ENCODE data around the gene ABAT.
"Not testable (repeated sequence)": the region's sequence is repeated elsewhere in the genome, so short reads cannot be mapped to it uniquely, and the experiment has no call there.

The ABAT gene

GRCh38 chr16:8704098-8704497, 29.7 kb downstream of the ABAT start:
- Histone ChIP-seq H3K4me3 (ENCODE audit: low read depth, low read length, poor library complexity, severe bottlenecking) (no peak overlapping the region), H3K79me2 (ENCODE audit: insufficient read depth, low read length) (no peaks in the 10 kb centered on the region), H3F3A (ENCODE audit: insufficient read depth, low read length) (no peaks in the 10 kb centered on the region), H2AFZ (ENCODE audit: low read length) (no peak overlapping the region), H3K4me1 (ENCODE audit: insufficient read depth, low read length, severe bottlenecking) (no peaks in the 10 kb centered on the region), H3K9ac (ENCODE audit: low read length) (no peak overlapping the region), H3K27ac (ENCODE audit: low read depth, low read length, poor library complexity, severe bottlenecking) (no peak overlapping the region), H3K27me3 (ENCODE audit: insufficient read depth, low read length) (no peaks in the 10 kb centered on the region), H3K36me3 (ENCODE audit: insufficient read depth, low read length) (no peaks in the 10 kb centered on the region), H3K9me3 (ENCODE audit: low read length) (no peaks in the 10 kb centered on the region), H3K9me2 (ENCODE audit: low read depth, low read length) (no peaks in the 10 kb centered on the region), H3K4me2 (ENCODE audit: low read length) (no peak overlapping the region), H4K20me1 (ENCODE audit: insufficient read depth, low read length) (no peaks in the 10 kb centered on the region)
- TF ChIP-seq EZH2 (IDR thresholded peaks at IDR 0.05; ENCODE audit: borderline replicate concordance, low read length), result no peak
- TF ChIP-seq, protein P1, sequence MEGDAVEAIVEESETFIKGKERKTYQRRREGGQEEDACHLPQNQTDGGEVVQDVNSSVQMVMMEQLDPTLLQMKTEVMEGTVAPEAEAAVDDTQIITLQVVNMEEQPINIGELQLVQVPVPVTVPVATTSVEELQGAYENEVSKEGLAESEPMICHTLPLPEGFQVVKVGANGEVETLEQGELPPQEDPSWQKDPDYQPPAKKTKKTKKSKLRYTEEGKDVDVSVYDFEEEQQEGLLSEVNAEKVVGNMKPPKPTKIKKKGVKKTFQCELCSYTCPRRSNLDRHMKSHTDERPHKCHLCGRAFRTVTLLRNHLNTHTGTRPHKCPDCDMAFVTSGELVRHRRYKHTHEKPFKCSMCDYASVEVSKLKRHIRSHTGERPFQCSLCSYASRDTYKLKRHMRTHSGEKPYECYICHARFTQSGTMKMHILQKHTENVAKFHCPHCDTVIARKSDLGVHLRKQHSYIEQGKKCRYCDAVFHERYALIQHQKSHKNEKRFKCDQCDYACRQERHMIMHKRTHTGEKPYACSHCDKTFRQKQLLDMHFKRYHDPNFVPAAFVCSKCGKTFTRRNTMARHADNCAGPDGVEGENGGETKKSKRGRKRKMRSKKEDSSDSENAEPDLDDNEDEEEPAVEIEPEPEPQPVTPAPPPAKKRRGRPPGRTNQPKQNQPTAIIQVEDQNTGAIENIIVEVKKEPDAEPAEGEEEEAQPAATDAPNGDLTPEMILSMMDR (IDR thresholded peaks at IDR 0.05; ENCODE audit: low read length), result no peak

DNA sequence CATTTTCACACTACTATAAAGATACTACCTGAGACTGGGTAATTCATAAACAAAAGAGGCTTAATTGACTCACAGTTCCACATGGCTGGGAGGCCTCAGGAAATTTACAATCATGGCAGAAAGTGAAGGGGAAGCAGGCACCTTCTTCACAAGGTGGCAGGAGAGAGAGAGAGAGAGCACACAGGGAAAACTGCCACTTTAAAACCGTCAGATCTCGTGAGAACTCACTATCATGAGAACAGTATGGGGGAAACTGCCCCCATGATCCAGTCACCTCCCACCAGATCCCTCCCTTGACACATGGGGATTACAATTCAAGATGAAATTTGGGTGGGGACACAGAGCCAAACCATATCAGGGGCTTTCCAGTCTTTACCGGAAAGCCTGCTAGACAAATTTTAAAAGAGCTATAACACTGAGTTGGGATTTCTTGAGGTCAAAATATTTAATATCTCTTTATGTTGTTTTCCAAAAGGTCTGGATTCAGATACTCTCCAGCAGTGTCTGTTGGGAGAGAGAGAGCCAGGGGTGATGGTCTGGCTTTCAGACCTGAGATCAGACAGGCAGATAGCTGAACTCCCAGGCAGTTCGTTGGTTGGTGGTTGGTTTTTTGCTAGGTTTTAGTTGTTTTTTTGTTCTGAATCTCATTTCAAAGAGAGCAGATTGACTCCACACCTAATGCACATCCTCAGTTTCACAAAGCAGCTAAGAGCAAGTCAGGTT, 30.8 kb downstream of the ABAT start:
- not testable (repeated sequence) for H2AFZ ChIP-seq (ENCODE audit: low read length); H3K4me1 ChIP-seq (ENCODE audit: insufficient read depth, low read length, severe bottlenecking); H3K27ac ChIP-seq (ENCODE audit: low read depth, low read length, poor library complexity, severe bottlenecking); H3K4me3 ChIP-seq (ENCODE audit: low read depth, low read length, poor library complexity, severe bottlenecking); H3F3A ChIP-seq (ENCODE audit: insufficient read depth, low read length); H4K20me1 ChIP-seq (ENCODE audit: insufficient read depth, low read length); H3K9ac ChIP-seq (ENCODE audit: low read length); H3K4me2 ChIP-seq (ENCODE audit: low read length); H3K79me2 ChIP-seq (ENCODE audit: insufficient read depth, low read length); H3K9me2 ChIP-seq (ENCODE audit: low read depth, low read length); H3K9me3 ChIP-seq (ENCODE audit: low read length); H3K27me3 ChIP-seq (ENCODE audit: insufficient read depth, low read length); H3K36me3 ChIP-seq (ENCODE audit: insufficient read depth, low read length)

DNA sequence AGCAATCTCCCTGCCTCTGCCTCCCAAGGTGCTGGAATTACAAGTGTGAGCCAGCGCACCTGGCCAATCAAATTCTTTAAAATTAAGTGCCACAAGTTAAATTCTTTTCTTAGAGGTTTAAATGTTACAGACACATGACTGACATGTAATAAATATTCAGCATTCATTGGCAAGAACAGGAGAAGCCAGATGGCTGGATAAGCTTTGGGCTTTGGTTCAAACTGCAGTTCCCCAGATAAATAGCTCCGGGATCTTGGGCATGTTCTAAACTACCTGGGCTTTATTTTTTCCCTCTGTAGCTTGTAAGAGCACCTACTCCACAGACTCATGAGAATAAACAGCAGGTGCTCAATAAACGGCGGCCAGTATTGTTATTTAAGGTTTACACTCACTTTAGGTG, 34.1 kb downstream of the ABAT start:
- TF ChIP-seq, protein P1 (IDR thresholded peaks at IDR 0.05; ENCODE audit: low read length), result no peak
- no peak for TF ChIP-seq EZH2 (IDR thresholded peaks at IDR 0.05; ENCODE audit: borderline replicate concordance, low read length)
- H3F3A ChIP-seq (ENCODE audit: insufficient read depth, low read length), result no peaks in the 10 kb centered on the region

More for the DNA sequence above, 34.1 kb downstream of the ABAT start:
- Histone ChIP-seq H3K79me2 (ENCODE audit: insufficient read depth, low read length) (no peaks in the 10 kb centered on the region), H3K4me1 (ENCODE audit: insufficient read depth, low read length, severe bottlenecking) (no peaks in the 10 kb centered on the region), H3K27ac (ENCODE audit: low read depth, low read length, poor library complexity, severe bottlenecking) (no peak overlapping the region), H3K9ac (ENCODE audit: low read length) (no peak overlapping the region), H3K27me3 (ENCODE audit: insufficient read depth, low read length) (no peaks in the 10 kb centered on the region), H4K20me1 (ENCODE audit: insufficient read depth, low read length) (no peaks in the 10 kb centered on the region), H3K4me3 (ENCODE audit: low read depth, low read length, poor library complexity, severe bottlenecking) (no peak overlapping the region), H3K9me2 (ENCODE audit: low read depth, low read length) (no peaks in the 10 kb centered on the region), H3K4me2 (ENCODE audit: low read length) (no peak overlapping the region), H2AFZ (ENCODE audit: low read length) (no peak overlapping the region), H3K36me3 (ENCODE audit: insufficient read depth, low read length) (no peaks in the 10 kb centered on the region), H3K9me3 (ENCODE audit: low read length) (no peaks in the 10 kb centered on the region)

Data from OCI-LY1 (cell line).